HG03378 (cell line): Measurements from ENCODE around the gene KLK7.

Experiments used
- ATAC-seq: cut with Tn5 transposase; IDR thresholded peaks from one replicate; pipeline ENCODE4 v1.9.1; 2021; ENCODE audit warnings: mild to moderate bottlenecking, moderate library complexity; ENCODE audit not compliant: unreplicated experiment

Gene KLK7

DNA sequence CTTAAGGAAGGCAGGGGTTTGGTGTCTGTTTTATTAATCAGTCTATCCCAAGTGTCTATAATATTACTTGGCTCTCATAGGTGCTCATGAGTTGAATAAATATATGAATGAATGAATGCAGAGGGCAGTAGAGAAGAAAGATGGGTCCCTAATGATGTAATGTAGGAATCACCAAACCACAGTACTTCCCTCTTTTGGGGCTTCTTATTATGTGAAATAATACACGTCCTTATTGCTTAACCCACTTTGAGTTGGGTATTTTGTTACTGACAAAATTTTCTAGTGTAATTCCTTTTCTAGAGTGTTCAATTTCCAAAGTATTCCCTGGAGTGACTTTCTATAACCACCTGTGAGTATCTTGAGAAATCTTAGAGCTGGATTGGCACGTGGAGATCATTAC lies 44.1 kb downstream of the KLK7 start:
- ATAC-seq = no peak

GRCh38 chr19:50933640-50934039 lies 50.1 kb downstream of the KLK7 start:
- no peak for ATAC-seq

- ATAC-seq = no peak
Observed at GRCh38 chr19:50932690-50933083, 51.0 kb downstream of the KLK7 start.

- no peak for ATAC-seq
Observed at GRCh38 chr19:50932018-50932689, 51.6 kb downstream of the KLK7 start.

DNA sequence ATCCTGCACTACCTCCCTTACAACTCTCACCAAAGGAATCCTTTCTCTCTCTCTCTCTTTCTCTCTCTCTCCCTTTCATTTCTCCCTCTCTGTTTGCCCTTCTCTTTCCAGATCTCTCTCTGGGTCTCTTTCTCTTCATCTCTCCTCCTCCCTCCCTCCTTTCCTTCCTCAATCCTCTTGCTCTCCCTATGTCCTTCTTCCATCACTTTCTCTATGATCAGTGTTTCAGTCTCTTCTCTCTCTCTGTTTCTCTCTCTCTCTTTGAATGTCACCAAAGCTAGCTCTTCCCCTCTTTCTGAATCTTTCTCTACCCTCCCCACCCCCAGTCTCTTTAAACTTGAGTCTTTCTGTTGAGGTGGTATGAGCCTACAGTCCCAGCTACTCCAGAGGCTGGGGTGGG lies 52.7 kb downstream of the KLK7 start:
- ATAC-seq = no peak

DNA sequence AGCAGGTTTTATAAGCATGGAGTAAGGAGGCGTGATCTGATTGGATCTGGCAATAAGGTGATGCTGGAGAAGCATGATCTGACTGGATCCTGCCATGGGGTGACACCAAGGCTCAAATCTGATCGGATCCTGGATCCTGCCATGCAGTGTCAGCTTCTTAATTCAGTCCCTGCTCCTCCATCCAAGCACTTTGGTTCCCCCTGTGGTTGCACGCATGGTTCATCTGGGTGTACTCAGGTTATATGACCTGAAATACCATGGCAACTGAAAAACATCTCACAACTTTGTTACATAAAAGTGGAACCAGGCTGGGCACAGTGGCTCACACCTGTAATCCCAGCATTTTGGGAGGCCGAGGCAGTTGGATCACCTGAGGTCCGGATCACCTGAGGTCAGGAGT lies 54.9 kb downstream of the KLK7 start:
- no peak for ATAC-seq
